OCI-LY1 (cell line): ENCODE results near the gene PDYN.

Source experiments
- H2AFZ ChIP-seq: fragments of 200-600 bp; sonication (generic), shearing (Covaris generic); 2 replicates; pipeline ENCODE4 v1.6.0; 2014; ENCODE audit warnings: antibody characterized with exemption, mild to moderate bottlenecking, low read length
- H3F3A ChIP-seq: fragments of 200-600 bp; sonication (generic), shearing (Covaris generic); 2 replicates; pipeline ENCODE4 v1.6.0; 2014; ENCODE audit warnings: mild to moderate bottlenecking, antibody characterized with exemption, low read length, moderate library complexity; ENCODE audit not compliant: insufficient read depth
- H3K27ac ChIP-seq: fragments of 200-600 bp; sonication (generic); 2 replicates; pipeline ENCODE4 v1.5.1; 2014; ENCODE audit warnings: low read length, mixed run types, mild to moderate bottlenecking, low read depth; ENCODE audit not compliant: poor library complexity, severe bottlenecking
- H3K27me3 ChIP-seq: fragments of 200-600 bp; sonication (generic); 2 replicates; pipeline ENCODE4 v1.6.0; 2014; ENCODE audit warnings: antibody characterized with exemption, mild to moderate bottlenecking, low read length, moderate library complexity; ENCODE audit not compliant: insufficient read depth
- H3K36me3 ChIP-seq: fragments of 200-600 bp; sonication (generic); 2 replicates; pipeline ENCODE4 v1.6.1; 2014; ENCODE audit warnings: mild to moderate bottlenecking, antibody characterized with exemption, low read length, moderate library complexity, mixed read lengths; ENCODE audit not compliant: insufficient read depth
- H3K4me1 ChIP-seq: fragments of 200-600 bp; sonication (generic); 2 replicates; pipeline ENCODE4 v1.5.1; 2014; ENCODE audit warnings: mild to moderate bottlenecking, low read length, moderate library complexity; ENCODE audit not compliant: insufficient read depth, severe bottlenecking
- H3K4me2 ChIP-seq: fragments of 200-600 bp; sonication (generic), shearing (Covaris generic); 2 replicates; pipeline ENCODE4 v1.6.1; 2014; ENCODE audit warnings: low read length
- H3K4me3 ChIP-seq: fragments of 200-600 bp; sonication (generic); 2 replicates; pipeline ENCODE4 v1.5.1; 2014; ENCODE audit warnings: low read length, low read depth, mild to moderate bottlenecking, mixed read lengths; ENCODE audit not compliant: poor library complexity, severe bottlenecking
- H3K79me2 ChIP-seq: fragments of 200-600 bp; shearing (Covaris generic); 2 replicates; pipeline ENCODE4 v1.6.1; 2016; ENCODE audit warnings: mixed run types, low read length, mixed read lengths; ENCODE audit not compliant: insufficient read depth
- H3K9ac ChIP-seq: fragments of 200-600 bp; sonication (generic), shearing (Covaris generic); 2 replicates; pipeline ENCODE4 v1.6.1; 2014; ENCODE audit warnings: mild to moderate bottlenecking, low read length, mixed read lengths
- H3K9me2 ChIP-seq: fragments of 200-600 bp; sonication (generic), shearing (Covaris generic); 2 replicates; pipeline ENCODE4 v1.6.1; 2014; ENCODE audit warnings: low read depth, mild to moderate bottlenecking, low read length, mixed read lengths
- H3K9me3 ChIP-seq: fragments of 200-600 bp; shearing (Covaris generic); 2 replicates; pipeline ENCODE4 v1.6.1; 2014; ENCODE audit warnings: low read length, mixed read lengths
- H4K20me1 ChIP-seq: fragments of 200-600 bp; sonication (generic), shearing (Covaris generic); 2 replicates; pipeline ENCODE4 v1.6.0; 2016; ENCODE audit warnings: mild to moderate bottlenecking, low read length; ENCODE audit not compliant: insufficient read depth
- EZH2 ChIP-seq: fragments of 200-600 bp; sonication (generic), shearing (Covaris generic); IDR thresholded peaks from 2 replicates; pipeline ENCODE4 v1.8.0; 2017; ENCODE audit warnings: borderline replicate concordance, mixed run types, mild to moderate bottlenecking, antibody characterized with exemption, low read length, moderate library complexity, mixed read lengths
- TF ChIP-seq, protein P1 (sequence below): fragments of 200-600 bp; sonication (generic), shearing (Covaris generic); IDR thresholded peaks from 2 replicates; pipeline ENCODE4 v1.5.1; 2017; ENCODE audit warnings: mild to moderate bottlenecking, antibody characterized with exemption, low read length, moderate library complexity, mixed read lengths

The PDYN gene

DNA sequence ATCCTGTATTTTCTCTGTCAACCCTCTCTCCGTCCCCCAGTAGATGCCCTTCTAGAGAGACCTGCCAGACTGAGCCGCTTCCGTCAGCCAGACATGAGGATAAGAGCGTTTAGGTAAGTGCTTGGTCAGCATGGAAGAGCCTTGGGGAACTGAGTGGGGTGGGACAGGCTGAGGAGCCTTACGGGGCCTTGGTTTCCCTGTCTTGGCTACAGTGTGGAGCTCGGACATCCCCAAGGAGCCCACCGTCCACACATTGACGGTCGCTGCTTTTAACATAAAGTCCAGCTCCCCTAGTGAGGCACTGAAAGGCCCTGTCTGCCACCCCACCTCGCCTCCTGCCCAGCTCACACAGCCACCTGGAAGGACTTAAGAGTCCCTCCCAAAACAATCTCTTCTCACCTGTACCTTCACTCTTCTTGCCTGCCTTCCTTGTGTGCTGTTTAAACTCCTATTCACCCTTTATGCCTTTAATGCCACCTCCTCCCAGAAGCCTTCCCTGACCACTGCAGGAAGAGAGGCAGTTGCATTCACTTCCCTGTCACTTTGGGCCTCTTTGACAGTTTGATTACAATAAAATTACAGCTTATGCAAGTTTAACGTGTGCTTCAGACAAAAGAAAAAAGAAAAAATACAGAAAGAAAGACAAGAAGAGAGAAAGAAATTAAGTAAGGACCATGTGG, 42.3 kb downstream of the PDYN start:
- Histone ChIP-seq H3K4me1 (peaks cover 7% of the 10 kb centered on the region), H3F3A (no peaks in the 10 kb centered on the region), H3K36me3 (no peaks in the 10 kb centered on the region), H3K27me3 (0 out of 2 replicates have a peak, but pooled peaks cover 4% of the 10 kb centered on the region), H3K27ac (no peak overlapping the region), H3K9ac (no peak overlapping the region), H3K9me2 (no peaks in the 10 kb centered on the region), H2AFZ (no peak overlapping the region), H4K20me1 (no peaks in the 10 kb centered on the region), H3K4me2 (no peak overlapping the region), H3K4me3 (no peak overlapping the region), H3K9me3 (no peaks in the 10 kb centered on the region), H3K79me2 (no peaks in the 10 kb centered on the region)
- TF ChIP-seq, protein P1, sequence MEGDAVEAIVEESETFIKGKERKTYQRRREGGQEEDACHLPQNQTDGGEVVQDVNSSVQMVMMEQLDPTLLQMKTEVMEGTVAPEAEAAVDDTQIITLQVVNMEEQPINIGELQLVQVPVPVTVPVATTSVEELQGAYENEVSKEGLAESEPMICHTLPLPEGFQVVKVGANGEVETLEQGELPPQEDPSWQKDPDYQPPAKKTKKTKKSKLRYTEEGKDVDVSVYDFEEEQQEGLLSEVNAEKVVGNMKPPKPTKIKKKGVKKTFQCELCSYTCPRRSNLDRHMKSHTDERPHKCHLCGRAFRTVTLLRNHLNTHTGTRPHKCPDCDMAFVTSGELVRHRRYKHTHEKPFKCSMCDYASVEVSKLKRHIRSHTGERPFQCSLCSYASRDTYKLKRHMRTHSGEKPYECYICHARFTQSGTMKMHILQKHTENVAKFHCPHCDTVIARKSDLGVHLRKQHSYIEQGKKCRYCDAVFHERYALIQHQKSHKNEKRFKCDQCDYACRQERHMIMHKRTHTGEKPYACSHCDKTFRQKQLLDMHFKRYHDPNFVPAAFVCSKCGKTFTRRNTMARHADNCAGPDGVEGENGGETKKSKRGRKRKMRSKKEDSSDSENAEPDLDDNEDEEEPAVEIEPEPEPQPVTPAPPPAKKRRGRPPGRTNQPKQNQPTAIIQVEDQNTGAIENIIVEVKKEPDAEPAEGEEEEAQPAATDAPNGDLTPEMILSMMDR = no peak
- no peak for TF ChIP-seq EZH2

DNA sequence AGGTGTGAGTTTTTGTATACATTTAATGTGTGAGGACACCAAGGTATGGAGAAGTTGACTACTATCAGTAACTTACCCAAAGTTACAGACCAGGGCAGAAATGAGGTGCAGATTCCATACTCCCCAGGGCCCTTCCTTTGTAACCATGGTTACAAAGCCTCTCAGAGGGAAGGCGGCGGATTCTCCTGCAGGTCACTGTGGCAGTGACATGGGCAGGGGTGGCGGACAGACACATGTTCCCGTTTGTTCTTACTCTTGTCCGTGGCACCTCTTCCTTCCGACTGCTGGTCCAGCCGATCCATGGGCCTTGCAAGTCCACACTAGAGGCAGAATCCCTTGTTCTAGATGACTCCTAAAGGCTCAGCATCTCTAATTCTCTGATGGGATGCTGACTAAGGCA, 43.0 kb downstream of the PDYN start:
- Histone ChIP-seq H3K27ac (no peak overlapping the region), H3K9ac (no peak overlapping the region), H3K36me3 (no peaks in the 10 kb centered on the region), H2AFZ (no peak overlapping the region), H3K79me2 (no peaks in the 10 kb centered on the region), H3K4me2 (no peak overlapping the region), H3K4me1 (peaks cover 7% of the 10 kb centered on the region), H3K27me3 (0 out of 2 replicates have a peak, but pooled peaks cover 4% of the 10 kb centered on the region), H3K9me3 (no peaks in the 10 kb centered on the region), H4K20me1 (no peaks in the 10 kb centered on the region), H3K4me3 (no peak overlapping the region), H3F3A (no peaks in the 10 kb centered on the region), H3K9me2 (no peaks in the 10 kb centered on the region)
- TF ChIP-seq, protein P1 = no peak
- no peak for TF ChIP-seq EZH2

DNA sequence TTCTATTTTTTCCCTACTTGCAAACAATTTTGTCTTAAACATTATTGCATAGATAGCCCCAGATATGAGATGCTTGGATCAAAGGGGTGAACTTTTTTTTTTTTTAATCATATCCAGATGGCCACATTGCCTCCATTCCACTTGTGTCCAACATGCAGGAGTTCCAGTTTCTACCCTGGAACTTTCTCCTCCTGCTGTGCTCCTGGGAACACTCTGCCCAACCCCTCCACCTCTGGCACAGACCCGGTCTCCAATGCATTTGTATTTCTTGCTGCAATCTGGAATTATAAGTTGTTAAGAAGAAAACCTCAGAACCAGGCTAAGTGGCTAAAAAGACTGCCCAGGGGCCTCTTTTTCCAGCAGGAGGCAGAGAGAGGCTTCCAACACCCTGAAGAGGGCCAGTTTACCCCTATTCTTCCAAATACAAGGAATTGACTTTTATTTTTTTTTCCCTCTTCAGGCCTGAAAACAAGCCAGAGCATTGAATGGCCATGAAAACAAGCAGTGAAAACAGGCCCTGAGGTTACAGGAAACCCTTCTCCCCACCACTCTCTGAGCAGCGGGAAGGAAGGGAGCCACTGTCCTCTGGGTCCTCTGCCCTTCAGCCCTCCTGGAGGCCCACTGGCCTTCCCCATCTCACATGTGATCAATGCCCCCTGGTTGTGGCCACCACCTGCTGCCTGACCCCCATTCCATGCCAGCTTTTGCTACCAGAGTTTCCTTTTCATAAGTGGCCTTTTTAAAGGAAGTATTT, 44.3 kb downstream of the PDYN start:
- no peaks in the 10 kb centered on the region for H3K9me2 ChIP-seq
- no peaks in the 10 kb centered on the region for H3F3A ChIP-seq
- no peak overlapping the region for H3K4me3 ChIP-seq
- no peak overlapping the region for H3K4me2 ChIP-seq
- H3K79me2 ChIP-seq = no peaks in the 10 kb centered on the region
- H3K36me3 ChIP-seq = no peaks in the 10 kb centered on the region
- peaks cover 4% of the 10 kb centered on the region for H3K4me1 ChIP-seq
- no peak overlapping the region for H2AFZ ChIP-seq
- H3K9ac ChIP-seq = no peak overlapping the region
- 0 out of 2 replicates have a peak, but pooled peaks cover 4% of the 10 kb centered on the region for H3K27me3 ChIP-seq
- no peak overlapping the region for H3K27ac ChIP-seq
- no peaks in the 10 kb centered on the region for H4K20me1 ChIP-seq
- no peak for TF ChIP-seq EZH2
- TF ChIP-seq, protein P1 = no peak
- H3K9me3 ChIP-seq = no peaks in the 10 kb centered on the region
